PC-3 (cell line): ENCODE results near the gene SBK1. TPM values are rescaled to one million over a fixed set of nuclear protein-coding genes. Genes with fewer than 3 reads are reported as not detected.

Experiments used
- ATAC-seq: fragments of 200-7000 bp; cut with Tn5 transposase; 2 replicates; pipeline ENCODE4 v1.9.1; 2020; ENCODE audit warnings: mild to moderate bottlenecking, moderate library complexity
- BruUV-seq: library from RNA; stranded (reverse); fragments of 400-500 nt; replicated peaks from 2 replicates; lab custom pipeline; 2021; lab: Mats Ljungman, UMichigan
- CTCF ChIA-PET: fragments of 300-600 bp; sonication (Branson Sonifier 250); formaldehyde crosslinking; loops from one replicate; lab custom pipeline; 2022; ENCODE audit warnings: antibody characterized with exemption; lab: Charles Lee
- POLR2A ChIA-PET: fragments of 300-600 bp; sonication (Branson Sonifier 250); formaldehyde crosslinking; loops from one replicate; lab custom pipeline; 2022; ENCODE audit warnings: antibody characterized with exemption; ENCODE audit not compliant: unreplicated experiment; lab: Charles Lee
- DNase-seq: peaks from one replicate; pipeline ENCODE4 v3.0.0-alpha.2; 2015
- H2AFZ ChIP-seq: fragments of 300-600 bp; sonication (generic); 2 replicates; pipeline ENCODE4 v1.6.0; 2016; ENCODE audit warnings: antibody characterized with exemption, low read length
- H3F3A ChIP-seq: fragments of 300-600 bp; sonication (generic); one replicate; pipeline ENCODE4 v1.6.0; 2017; ENCODE audit warnings: antibody characterized with exemption, low read length, control low read depth, mild to moderate bottlenecking; ENCODE audit not compliant: unreplicated experiment
- H3K27ac ChIP-seq: fragments of 300-600 bp; sonication (generic); 2 replicates; pipeline ENCODE4 v1.5.1; 2016; ENCODE audit warnings: mild to moderate bottlenecking, low read length
- H3K27me3 ChIP-seq: fragments of 300-600 bp; sonication (generic); 2 replicates; pipeline ENCODE4 v1.6.1; 2016; ENCODE audit warnings: low read length, mixed read lengths
- H3K36me3 ChIP-seq: fragments of 300-600 bp; sonication (generic); 2 replicates; pipeline ENCODE4 v1.6.1; 2016; ENCODE audit warnings: low read depth, mixed run types, low read length, mixed read lengths
- H3K4me1 ChIP-seq: fragments of 300-600 bp; sonication (generic); 2 replicates; pipeline ENCODE4 v1.5.1; 2016; ENCODE audit warnings: low read length; ENCODE audit not compliant: insufficient read depth
- H3K4me2 ChIP-seq: fragments of 300-600 bp; sonication (generic); 2 replicates; pipeline ENCODE4 v1.6.0; 2016; ENCODE audit warnings: low read length
- H3K4me3 ChIP-seq: fragments of 300-600 bp; sonication (generic); 2 replicates; pipeline ENCODE4 v1.5.1; 2016; ENCODE audit warnings: mild to moderate bottlenecking, low read length, mixed read lengths
- H3K79me2 ChIP-seq: fragments of 300-600 bp; sonication (generic); 2 replicates; pipeline ENCODE4 v1.6.1; 2017; ENCODE audit warnings: low read length, mixed read lengths
- H3K9ac ChIP-seq: fragments of 300-600 bp; sonication (generic); 2 replicates; pipeline ENCODE4 v1.6.0; 2016; ENCODE audit warnings: mild to moderate bottlenecking, low read length
- H3K9me2 ChIP-seq: fragments of 300-600 bp; sonication (generic); replicated peaks from 2 replicates; pipeline ENCODE4 v1.6.1; 2016; ENCODE audit warnings: mixed run types, low read length, mixed read lengths
- H3K9me3 ChIP-seq: fragments of 300-600 bp; sonication (generic); 2 replicates; pipeline ENCODE4 v1.6.1; 2016; ENCODE audit warnings: low read length, mixed read lengths
- H4K20me1 ChIP-seq: fragments of 300-600 bp; sonication (generic); 2 replicates; pipeline ENCODE4 v1.6.1; 2016; ENCODE audit warnings: low read length, mixed read lengths
- EZH2 ChIP-seq: fragments of 300-600 bp; sonication (generic); IDR thresholded peaks from one replicate; pipeline ENCODE4 v1.6.1; 2017; ENCODE audit warnings: antibody characterized with exemption, mild to moderate bottlenecking, low read length; ENCODE audit not compliant: unreplicated experiment
- EZH2phosphoT487 ChIP-seq: fragments of 300-600 bp; sonication (generic); IDR thresholded peaks from 2 replicates; pipeline ENCODE4 v1.6.1; 2018; ENCODE audit warnings: mild to moderate bottlenecking, antibody characterized with exemption, low read length, borderline replicate concordance
- intact Hi-C: fragments of 100-400 bp; cut with micrococcal nuclease; formaldehyde crosslinking; loops from 2 replicates; pipeline ENCODE4 v1.9.0; 2023
- total RNA-seq: library from RNA; depleted of rRNA; stranded (reverse); fragments of >200 nt; gene quantifications from 2 replicates; pipeline ENCODE4 v1.2.3, GENCODE V29; 2014
- TF ChIP-seq, protein P1 (sequence below): fragments of 300-600 bp; sonication (generic); conservative IDR thresholded peaks from 2 replicates; pipeline ENCODE4 v1.5.1; 2017; ENCODE audit warnings: antibody characterized with exemption, low read depth, mild to moderate bottlenecking, low read length

The SBK1 gene
- total RNA-seq, 1 experiment from 2014 or later = 0.95 TPM

DNA sequence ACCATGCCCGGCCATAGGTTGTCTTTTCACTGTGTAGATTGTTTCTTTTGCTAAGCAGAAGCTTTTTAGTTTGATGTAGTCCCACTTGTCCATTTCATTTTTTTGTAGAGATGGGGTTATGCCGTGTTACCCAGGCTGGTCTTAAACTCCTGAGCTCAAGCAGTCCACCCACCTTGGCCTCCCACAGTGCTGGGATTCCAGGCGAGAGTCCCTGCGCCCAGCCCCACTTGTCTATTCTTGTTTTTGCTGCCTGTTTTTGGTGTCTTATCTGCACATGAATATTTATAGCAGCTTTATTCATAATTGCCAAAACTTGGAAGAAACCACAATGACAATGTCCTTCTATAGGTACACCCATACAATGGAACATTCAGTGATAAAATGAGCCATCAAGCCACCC is 18.8 kb upstream of the SBK1 start:
- TF ChIP-seq, protein P1, sequence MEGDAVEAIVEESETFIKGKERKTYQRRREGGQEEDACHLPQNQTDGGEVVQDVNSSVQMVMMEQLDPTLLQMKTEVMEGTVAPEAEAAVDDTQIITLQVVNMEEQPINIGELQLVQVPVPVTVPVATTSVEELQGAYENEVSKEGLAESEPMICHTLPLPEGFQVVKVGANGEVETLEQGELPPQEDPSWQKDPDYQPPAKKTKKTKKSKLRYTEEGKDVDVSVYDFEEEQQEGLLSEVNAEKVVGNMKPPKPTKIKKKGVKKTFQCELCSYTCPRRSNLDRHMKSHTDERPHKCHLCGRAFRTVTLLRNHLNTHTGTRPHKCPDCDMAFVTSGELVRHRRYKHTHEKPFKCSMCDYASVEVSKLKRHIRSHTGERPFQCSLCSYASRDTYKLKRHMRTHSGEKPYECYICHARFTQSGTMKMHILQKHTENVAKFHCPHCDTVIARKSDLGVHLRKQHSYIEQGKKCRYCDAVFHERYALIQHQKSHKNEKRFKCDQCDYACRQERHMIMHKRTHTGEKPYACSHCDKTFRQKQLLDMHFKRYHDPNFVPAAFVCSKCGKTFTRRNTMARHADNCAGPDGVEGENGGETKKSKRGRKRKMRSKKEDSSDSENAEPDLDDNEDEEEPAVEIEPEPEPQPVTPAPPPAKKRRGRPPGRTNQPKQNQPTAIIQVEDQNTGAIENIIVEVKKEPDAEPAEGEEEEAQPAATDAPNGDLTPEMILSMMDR = no peak
- TF ChIP-seq EZH2phosphoT487 (no peak), EZH2 (no peak)
- Histone ChIP-seq H3K27me3 (peaks cover 5% of the 10 kb centered on the region; the same call in 1 of the 2 replicates), H3K9me2 (no peaks in the 10 kb centered on the region), H3K36me3 (no peaks in the 10 kb centered on the region), H3K79me2 (no peaks in the 10 kb centered on the region), H3K4me2 (no peak overlapping the region), H3K9me3 (no peaks in the 10 kb centered on the region), H3F3A (no peaks in the 10 kb centered on the region), H3K27ac (no peak overlapping the region), H3K4me1 (no peaks in the 10 kb centered on the region), H2AFZ (no peak overlapping the region), H3K4me3 (no peak overlapping the region), H3K9ac (no peak overlapping the region), H4K20me1 (no peaks in the 10 kb centered on the region)
- DNase-seq = no peak
- intact Hi-C loops = no loop called here
- no TSS peak for BruUV-seq
- ChIA-PET CTCF (no interaction called here), POLR2A (no interaction called here)
- no peak for ATAC-seq

- BruUV-seq = no TSS peak
- POLR2A ChIA-PET = no interaction called here
- H3K27me3 ChIP-seq = peaks cover 5% of the 10 kb centered on the region; the same call in 1 of the 2 replicates
These were observed 17.6 kb upstream of the SBK1 start for GRCh38 chr16:28274676-28275075.

GRCh38 chr16:28276301-28276700 is 16.0 kb upstream of the SBK1 start:
- no peaks in the 10 kb centered on the region for H3F3A ChIP-seq
- ChIA-PET POLR2A (no interaction called here), CTCF (no interaction called here)
- DNase-seq (no peak), ATAC-seq (no peak)
- H3K9me3 ChIP-seq = no peaks in the 10 kb centered on the region
- no peak overlapping the region for H3K4me3 ChIP-seq
- H3K9ac ChIP-seq = no peak overlapping the region
- H3K79me2 ChIP-seq = no peaks in the 10 kb centered on the region
- no peak overlapping the region for H3K4me2 ChIP-seq
- no TSS peak for BruUV-seq
- no peaks in the 10 kb centered on the region for H3K36me3 ChIP-seq
- TF ChIP-seq EZH2 (no peak), EZH2phosphoT487 (no peak)
- TF ChIP-seq, protein P1 = no peak
- intact Hi-C loops = no loop called here
- H4K20me1 ChIP-seq = no peaks in the 10 kb centered on the region
- H3K9me2 ChIP-seq = no peaks in the 10 kb centered on the region
- no peaks in the 10 kb centered on the region for H3K4me1 ChIP-seq
- no peak overlapping the region for H3K27ac ChIP-seq
- peaks cover 5% of the 10 kb centered on the region; the same call in 1 of the 2 replicates for H3K27me3 ChIP-seq
- H2AFZ ChIP-seq = no peak overlapping the region

More at GRCh38 chr16:28274676-28275075, 17.6 kb upstream of the SBK1 start:
- Histone ChIP-seq H3K4me3 (no peak overlapping the region), H3K27ac (no peak overlapping the region), H3K9me2 (no peaks in the 10 kb centered on the region), H3K4me2 (no peak overlapping the region), H4K20me1 (no peaks in the 10 kb centered on the region), H3K79me2 (no peaks in the 10 kb centered on the region), H3K36me3 (no peaks in the 10 kb centered on the region), H3K9me3 (no peaks in the 10 kb centered on the region), H3K9ac (no peak overlapping the region), H3F3A (no peaks in the 10 kb centered on the region), H2AFZ (no peak overlapping the region), H3K4me1 (no peaks in the 10 kb centered on the region)
- CTCF ChIA-PET = interaction anchor here (1.0 kb wide), 1 partner anchor 47 kb away, joined by 3 read pairs; no protein-coding TSS in a partner anchor
- intact Hi-C loops = no loop called here
- ATAC-seq (no peak), DNase-seq (no peak)
- TF ChIP-seq, protein P1 = no peak
- TF ChIP-seq EZH2phosphoT487 (no peak), EZH2 (no peak)
